Measurements from ENCODE around the gene GALNT18. TPM values are rescaled to one million over a fixed set of nuclear protein-coding genes. Genes with fewer than 3 reads are reported as not detected.

Gene GALNT18
- total RNA-seq, 1 donor from 2014 or later, result 22.1 TPM

- Histone ChIP-seq H3K27me3 (no peaks in the 10 kb centered on the region), H3K4me1 (peaks cover 4% of the 10 kb centered on the region), H3K27ac (no peak overlapping the region), H3K9me3 (no peaks in the 10 kb centered on the region), H3K4me3 (no peak overlapping the region), H3K36me3 (no peaks in the 10 kb centered on the region)
- no peak for TF ChIP-seq POLR2AphosphoS5 (IDR thresholded peaks at IDR 0.05; ENCODE audit: insufficient read depth in 1 of 2, low read depth in 1 of 2)
- TF ChIP-seq POLR2A (IDR thresholded peaks at IDR 0.05), result no peak
- TF ChIP-seq CTCF (IDR thresholded peaks at IDR 0.05), result no peak
- intact Hi-C loops (cut with DNase I), result no loop called here
- DNase-seq (ENCODE audit: extremely low spot score in 2 of 2), result no peak
These were observed 27.6 kb downstream of the GALNT18 start for GRCh38 chr11:11594162-11594561.

- Histone ChIP-seq H3K4me1 (peaks cover 4% of the 10 kb centered on the region), H3K36me3 (no peaks in the 10 kb centered on the region), H3K4me3 (no peak overlapping the region), H3K27me3 (no peaks in the 10 kb centered on the region), H3K9me3 (no peaks in the 10 kb centered on the region), H3K27ac (no peak overlapping the region)
- intact Hi-C loops (cut with DNase I), result no loop called here
- TF ChIP-seq POLR2AphosphoS5 (IDR thresholded peaks at IDR 0.05; ENCODE audit: insufficient read depth in 1 of 2, low read depth in 1 of 2), result no peak
- TF ChIP-seq POLR2A (IDR thresholded peaks at IDR 0.05), result no peak
- no peak for TF ChIP-seq CTCF (IDR thresholded peaks at IDR 0.05)
- DNase-seq (ENCODE audit: extremely low spot score in 2 of 2), result peak; percentile 46 to 64
These were observed 29.6 kb downstream of the GALNT18 start for GRCh38 chr11:11592146-11592684.

- H3K27me3 ChIP-seq, result no peaks in the 10 kb centered on the region
- intact Hi-C loops (cut with DNase I), result no loop called here
- H3K4me1 ChIP-seq, result peaks cover 4% of the 10 kb centered on the region
- no peak overlapping the region for H3K27ac ChIP-seq
- DNase-seq (ENCODE audit: extremely low spot score in 2 of 2), result no peak
- TF ChIP-seq POLR2AphosphoS5 (IDR thresholded peaks at IDR 0.05; ENCODE audit: insufficient read depth in 1 of 2, low read depth in 1 of 2), result no peak
- TF ChIP-seq POLR2A (IDR thresholded peaks at IDR 0.05), result no peak
- TF ChIP-seq CTCF (IDR thresholded peaks at IDR 0.05), result no peak
- H3K4me3 ChIP-seq, result no peak overlapping the region
- H3K36me3 ChIP-seq, result no peaks in the 10 kb centered on the region
- no peaks in the 10 kb centered on the region for H3K9me3 ChIP-seq
These were observed 32.4 kb downstream of the GALNT18 start for GRCh38 chr11:11589437-11589836.

- Histone ChIP-seq H3K4me3 (no peak overlapping the region), H3K27me3 (no peaks in the 10 kb centered on the region), H3K27ac (no peak overlapping the region), H3K4me1 (peaks cover 4% of the 10 kb centered on the region), H3K9me3 (no peaks in the 10 kb centered on the region), H3K36me3 (no peaks in the 10 kb centered on the region)
- intact Hi-C loops (cut with DNase I), result no loop called here
- TF ChIP-seq CTCF (IDR thresholded peaks at IDR 0.05) (no peak), POLR2A (IDR thresholded peaks at IDR 0.05) (no peak), POLR2AphosphoS5 (IDR thresholded peaks at IDR 0.05; ENCODE audit: insufficient read depth in 1 of 2, low read depth in 1 of 2) (no peak)
- DNase-seq (ENCODE audit: extremely low spot score in 2 of 2), result no peak
These were observed 32.9 kb downstream of the GALNT18 start for GRCh38 chr11:11588891-11589290.

GRCh38 chr11:11588243-11588642 is 33.6 kb downstream of the GALNT18 start:
- DNase-seq (ENCODE audit: extremely low spot score in 2 of 2), result peak; percentile 10 to 16
- Histone ChIP-seq H3K9me3 (no peaks in the 10 kb centered on the region), H3K4me3 (no peak overlapping the region), H3K36me3 (no peaks in the 10 kb centered on the region), H3K27me3 (no peaks in the 10 kb centered on the region), H3K4me1 (peaks cover 4% of the 10 kb centered on the region), H3K27ac (no peak overlapping the region)
- no peak for TF ChIP-seq CTCF (IDR thresholded peaks at IDR 0.05)
- TF ChIP-seq POLR2AphosphoS5 (IDR thresholded peaks at IDR 0.05; ENCODE audit: insufficient read depth in 1 of 2, low read depth in 1 of 2), result no peak
- TF ChIP-seq POLR2A (IDR thresholded peaks at IDR 0.05), result no peak
- intact Hi-C loops (cut with DNase I), result no loop called here
